Cardiac muscle cell (in vitro differentiated cells and primary cell): ENCODE data around the gene FXYD2. TPM values are rescaled to one million over a fixed set of nuclear protein-coding genes. Genes with fewer than 3 reads are reported as not detected.
"Not testable (repeated sequence)": the region's sequence is repeated elsewhere in the genome, so short reads cannot be mapped to it uniquely, and the experiment has no call there.

Source experiments
- DNase-seq, 2 donors: peaks; one replicate each; pipeline versions ENCODE4 v3.0.0 to v3.0.0-alpha.2; 2010 to 2017; ENCODE audit warnings: low read depth in 1 of 2, low spot score in 1 of 2
- H3K27ac ChIP-seq: fragments of 200-600 bp; sonication (generic); 2 replicates; pipeline ENCODE4 v1.5.1; 2016
- H3K27me3 ChIP-seq: fragments of 200-600 bp; sonication (generic); 2 replicates; pipeline ENCODE4 v1.6.0; 2016; ENCODE audit warnings: control low read depth
- H3K36me3 ChIP-seq: fragments of 200-600 bp; sonication (generic); 2 replicates; pipeline ENCODE4 v1.5.1; 2016; ENCODE audit warnings: control low read depth
- H3K4me1 ChIP-seq: fragments of 200-600 bp; sonication (generic); 2 replicates; pipeline ENCODE4 v1.8.1; 2017; ENCODE audit warnings: low read depth, mild to moderate bottlenecking, mixed run types
- H3K4me3 ChIP-seq: fragments of 200-600 bp; sonication (generic); 2 replicates; pipeline ENCODE4 v1.5.1; 2016; ENCODE audit warnings: mild to moderate bottlenecking
- H3K9me3 ChIP-seq: fragments of 200-600 bp; sonication (generic); 2 replicates; pipeline ENCODE4 v1.5.1; 2017; ENCODE audit warnings: low read depth, mild to moderate bottlenecking, control low read depth
- CTCF ChIP-seq: IDR thresholded peaks from 2 replicates; pipeline ENCODE4 v1.5.1; 2012; ENCODE audit warnings: low read depth, mild to moderate bottlenecking, low read length
- polyA plus RNA-seq: library from polyadenylated mRNA; unstranded; fragments of >200 nt; fragmentation: Nextera tagmentation; extraction: Ambion mirVana; gene quantifications from 2 replicates; pipeline ENCODE4 v1.2.1, GENCODE V29; 2016
- total RNA-seq: library from RNA; depleted of rRNA; stranded (reverse); fragments of >200 nt; gene quantifications from 2 replicates; pipeline ENCODE4 v1.2.3, GENCODE V29; 2016

The FXYD2 gene
- total and polyA plus RNA-seq, 2 experiments from 2014 or later = 2.3 to 2.4 TPM

- Histone ChIP-seq H3K4me1 (peaks cover 19% of the 10 kb centered on the region), H3K4me3 (no peak overlapping the region), H3K27me3 (no peaks in the 10 kb centered on the region), H3K36me3 (no peaks in the 10 kb centered on the region), H3K9me3 (no peaks in the 10 kb centered on the region), H3K27ac (no peak overlapping the region)
- peak; percentile 30 to 64 for DNase-seq
- no peak for TF ChIP-seq CTCF
These were observed 8.3 kb downstream of the FXYD2 start for GRCh38 chr11:117816151-117816741.

GRCh38 chr11:117815262-117815803 lies 9.2 kb downstream of the FXYD2 start:
- Histone ChIP-seq H3K27me3 (no peaks in the 10 kb centered on the region), H3K36me3 (no peaks in the 10 kb centered on the region), H3K27ac (no peak overlapping the region), H3K9me3 (no peaks in the 10 kb centered on the region), H3K4me1 (peaks cover 19% of the 10 kb centered on the region), H3K4me3 (no peak overlapping the region)
- no peak for DNase-seq
- TF ChIP-seq CTCF = no peak

- peak; percentile 42 to 66 for DNase-seq
- Histone ChIP-seq H3K27me3 (no peaks in the 10 kb centered on the region), H3K27ac (no peak overlapping the region), H3K36me3 (no peaks in the 10 kb centered on the region), H3K4me3 (no peak overlapping the region), H3K9me3 (no peaks in the 10 kb centered on the region), H3K4me1 (peaks cover 19% of the 10 kb centered on the region)
- no peak for TF ChIP-seq CTCF
These were observed 9.7 kb downstream of the FXYD2 start for GRCh38 chr11:117814766-117815261.

GRCh38 chr11:117814204-117814765 lies 10.3 kb downstream of the FXYD2 start:
- H3K4me1 ChIP-seq = peaks cover 19% of the 10 kb centered on the region
- no peaks in the 10 kb centered on the region for H3K36me3 ChIP-seq
- TF ChIP-seq CTCF = no peak
- H3K27ac ChIP-seq = no peak overlapping the region
- no peak overlapping the region for H3K4me3 ChIP-seq
- H3K27me3 ChIP-seq = no peaks in the 10 kb centered on the region
- no peaks in the 10 kb centered on the region for H3K9me3 ChIP-seq
- no peak for DNase-seq

GRCh38 chr11:117810056-117810451 lies 14.5 kb downstream of the FXYD2 start:
- H3K27ac ChIP-seq, H3K9me3 ChIP-seq, H3K4me1 ChIP-seq, DNase-seq, H3K36me3 ChIP-seq, H3K27me3 ChIP-seq, H3K4me3 ChIP-seq: not testable (repeated sequence)

GRCh38 chr11:117809236-117810055 lies 15.1 kb downstream of the FXYD2 start:
- DNase-seq = peak; percentile 49 to 86
- TF ChIP-seq CTCF = peak; percentile 46
- no peak overlapping the region for H3K27ac ChIP-seq
- H3K36me3 ChIP-seq = no peaks in the 10 kb centered on the region
- no peaks in the 10 kb centered on the region for H3K9me3 ChIP-seq
- H3K4me3 ChIP-seq = no peak overlapping the region
- H3K27me3 ChIP-seq = no peaks in the 10 kb centered on the region
- peaks cover 2% of the 10 kb centered on the region for H3K4me1 ChIP-seq
